Right ventricle myocardium superior (tissue), 1 donor: ENCODE data around the gene CFAP410. TPM values are rescaled to one million over a fixed set of nuclear protein-coding genes. Genes with fewer than 3 reads are reported as not detected.

Experiments used
- ATAC-seq: fragments of 200-7000 bp; cut with Tn5 transposase; one replicate; pipeline ENCODE4 v1.9.1; 2020; ENCODE audit warnings: mild to moderate bottlenecking; ENCODE audit not compliant: poor library complexity
- DNase-seq: peaks from one replicate; pipeline ENCODE4 v3.0.0-alpha.2; 2020
- intact Hi-C: fragments of 100-400 bp; cut with DNase I; formaldehyde crosslinking; loops from one replicate; pipeline ENCODE4 v1.11.2; 2022
- total RNA-seq: library from RNA; stranded (reverse); fragmentation: NEBNext Ultra II Directional; extraction: Animal tissue kit (Norgen Biotek cat#: 25700); gene quantifications from one replicate; pipeline ENCODE4 v1.2.1, GENCODE V29; 2021
- donor health status: DM: no; HTN: yes; CAD: no; lungs with severe emphysema.

The CFAP410 gene
- total RNA-seq, 1 donor from 2014 or later, result 13.9 TPM

DNA sequence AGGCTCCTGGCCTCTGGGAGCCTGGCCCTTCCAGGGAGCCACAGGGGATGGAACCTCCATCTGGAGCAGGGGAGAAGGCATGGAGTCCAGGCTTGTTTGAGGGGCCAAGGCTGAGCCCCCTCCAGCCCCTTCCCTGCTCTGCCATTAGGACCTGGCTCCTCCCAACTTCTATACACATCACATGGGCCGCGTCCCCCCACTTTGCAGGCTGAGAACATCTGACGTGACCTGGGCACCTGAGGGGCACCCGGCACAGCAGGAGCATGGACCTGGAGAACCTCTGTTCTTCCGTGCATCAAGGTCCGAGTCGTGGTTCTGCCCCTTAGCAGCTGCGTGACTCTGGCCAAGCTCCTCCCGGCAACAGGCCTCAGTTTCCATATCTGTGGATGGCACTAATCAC, 57.4 kb downstream of the CFAP410 start:
- DNase-seq (no peak), ATAC-seq (no peak)
- intact Hi-C loops, result no loop called here

DNA sequence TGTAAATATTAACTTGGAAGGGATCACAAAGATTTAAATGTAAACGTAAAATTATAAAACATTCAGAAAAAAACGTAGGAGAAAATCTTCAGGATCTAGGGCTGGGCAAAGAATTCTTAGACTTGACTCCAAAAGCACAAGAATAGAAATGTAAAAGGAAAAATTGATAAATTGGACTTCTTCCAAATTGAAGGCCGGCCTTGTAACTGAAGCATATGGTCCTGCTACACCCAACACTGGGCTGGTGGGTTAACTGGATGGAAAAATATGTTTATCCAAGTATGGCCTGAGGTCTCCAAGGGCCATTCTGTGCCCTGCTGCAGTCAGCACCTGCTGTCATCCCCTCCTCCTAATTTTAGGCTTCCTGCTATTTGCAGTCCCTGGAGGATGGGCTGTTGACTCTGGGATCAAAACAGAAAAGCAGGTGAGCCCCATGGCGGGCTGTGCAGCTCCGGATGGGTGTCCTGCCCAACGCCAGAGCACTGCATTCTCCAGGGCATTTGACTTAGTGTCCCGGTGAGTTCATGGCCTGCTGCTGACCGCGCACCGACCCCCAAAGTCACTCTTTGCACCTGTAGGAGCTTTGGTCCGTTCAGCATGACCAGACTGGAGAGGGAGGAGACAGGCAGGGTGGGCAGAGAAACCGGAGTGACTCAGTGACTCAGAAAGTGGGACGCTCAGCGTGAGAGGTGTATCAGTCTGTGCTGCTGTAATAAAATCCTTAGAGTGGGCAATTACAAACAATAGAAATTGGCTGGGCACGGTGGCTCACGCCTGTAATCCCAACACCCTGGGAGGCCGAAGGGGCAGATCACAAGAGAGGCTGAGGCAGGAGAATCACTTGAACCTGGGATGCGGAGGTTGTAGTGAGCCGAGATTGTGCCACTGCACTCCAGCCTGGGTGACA, 59.6 kb downstream of the CFAP410 start:
- ATAC-seq (no peak), DNase-seq (no peak)
- intact Hi-C loops, result no loop called here

Other genes starting within 250 kb of the CFAP410 start
- 8.6 TPM for gene PWP2, start 232.0 kb downstream of the CFAP410 start, total RNA-seq
- 146 TPM for gene GATD3, start 205.7 kb downstream of the CFAP410 start, total RNA-seq
- 4.3 TPM for gene ICOSLG, start 98.4 kb downstream of the CFAP410 start, total RNA-seq
- not detected for gene DNMT3L, start 77.5 kb downstream of the CFAP410 start, total RNA-seq
- gene AIRE, start 53.5 kb downstream of the CFAP410 start, total RNA-seq, result not detected
- 42.7 TPM for gene PFKL, start 39.3 kb downstream of the CFAP410 start, total RNA-seq
- gene TRPM2, start 14.2 kb upstream of the CFAP410 start, total RNA-seq, result 1.9 TPM
- 2.7 TPM for gene LRRC3, start 116.1 kb upstream of the CFAP410 start, total RNA-seq
- gene KRTAP10-1, start 200.8 kb upstream of the CFAP410 start, total RNA-seq, result not detected
- not detected for gene KRTAP10-2, start 212.1 kb upstream of the CFAP410 start, total RNA-seq
- gene KRTAP10-3, start 219.4 kb upstream of the CFAP410 start, total RNA-seq, result not detected
- not detected for gene KRTAP10-4, start 234.3 kb upstream of the CFAP410 start, total RNA-seq
- gene KRTAP10-5, start 241.2 kb upstream of the CFAP410 start, total RNA-seq, result not detected